T-cell (primary cell): ENCODE measurements around the gene ITGB6. TPM values are rescaled to one million over a fixed set of nuclear protein-coding genes. Genes with fewer than 3 reads are reported as not detected.

Experiments
- ATAC-seq, 4 experiments: fragments of 200-7000 bp in 3 of 4; fragments of 150-1000 bp in 1 of 4; cut with Tn5 transposase; replicated peaks in 1 of 4; 1 replicate in 3 of 4; 2 replicates in 1 of 4; pipeline ENCODE4 v1.10.0; 2021; ENCODE audit warnings: moderate library complexity in 3 of 4, mild to moderate bottlenecking in 2 of 4, moderate number of reproducible peaks in 1 of 4
- CTCF ChIA-PET, 2 donors: fragments of 300-600 bp; sonication (Branson Sonifier 250); formaldehyde crosslinking; loops; one replicate each; lab custom pipeline; 2022; ENCODE audit warnings: antibody characterized with exemption in 2 of 2; lab: Charles Lee
- POLR2A ChIA-PET, 2 donors: fragments of 300-600 bp; sonication (Branson Sonifier 250); formaldehyde crosslinking; loops; one replicate each; lab custom pipeline; 2022; ENCODE audit warnings: antibody characterized with exemption in 2 of 2; lab: Charles Lee
- DNase-seq, 35 experiments: peaks; one replicate each; pipeline versions ENCODE4 v3.0.0 to v3.0.0-alpha.2; 2013 to 2023
- H3K27ac ChIP-seq: one replicate; pipeline ENCODE4 v1.5.1; 2013; ENCODE audit warnings: low read length
- H3K27me3 ChIP-seq, 2 experiments: replicated peaks in 1 of 2; 1 replicate in 1 of 2; 2 replicates in 1 of 2; pipeline versions ENCODE4 v1.6.1 to v1.7.0; 2013; ENCODE audit warnings: low read length in 1 of 2, mixed read lengths in 1 of 2; ENCODE audit not compliant: control insufficient read depth in 2 of 2, insufficient read depth in 2 of 2; ENCODE audit errors: extremely low read depth in 1 of 2
- H3K36me3 ChIP-seq, 2 donors: 1 replicate in 1 of 2; 2 replicates in 1 of 2; pipeline versions ENCODE4 v1.6.1 to v1.7.0; 2013; ENCODE audit warnings: low read length in 1 of 2; ENCODE audit not compliant: control insufficient read depth in 2 of 2, insufficient read depth in 1 of 2; ENCODE audit errors: extremely low read depth in 1 of 2
- H3K4me1 ChIP-seq, 2 experiments: 1 replicate in 1 of 2; 2 replicates in 1 of 2; pipeline versions ENCODE4 v1.6.1 to v1.7.0; 2013; ENCODE audit warnings: low read length in 2 of 2, mixed read lengths in 1 of 2; ENCODE audit not compliant: insufficient read depth in 2 of 2, control insufficient read depth in 1 of 2; ENCODE audit errors: extremely low read depth in 1 of 2
- H3K4me3 ChIP-seq, 2 donors: 1 replicate in 1 of 2; 2 replicates in 1 of 2; pipeline versions ENCODE4 v1.5.1 to v1.7.0; 2013; ENCODE audit warnings: mild to moderate bottlenecking in 2 of 2, low read length in 1 of 2, moderate library complexity in 1 of 2; ENCODE audit not compliant: control insufficient read depth in 1 of 2; ENCODE audit errors: extremely low read depth in 1 of 2
- H3K9me3 ChIP-seq: 2 replicates; pipeline ENCODE4 v1.7.0; 2013
- H3K27ac Mint-ChIP-seq, 2 donors: one replicate each; pipeline ENCODE4 v1.8.0; 2020 to 2021; ENCODE audit warnings: mild to moderate bottlenecking in 2 of 2, mixed read lengths in 2 of 2
- H3K27me3 Mint-ChIP-seq, 2 donors: one replicate each; pipeline ENCODE4 v1.8.0; 2021 to 2022; ENCODE audit warnings: mixed read lengths in 2 of 2
- H3K36me3 Mint-ChIP-seq: one replicate; pipeline ENCODE4 v1.8.0; 2021; ENCODE audit warnings: mixed read lengths
- H3K4me1 Mint-ChIP-seq, 3 donors: one replicate each; pipeline ENCODE4 v1.8.0; 2020 to 2022; ENCODE audit warnings: mixed read lengths in 3 of 3, mild to moderate bottlenecking in 1 of 3
- H3K4me3 Mint-ChIP-seq, 3 donors: one replicate each; pipeline ENCODE4 v1.8.0; 2020 to 2022; ENCODE audit warnings: mild to moderate bottlenecking in 3 of 3, mixed read lengths in 3 of 3, moderate library complexity in 3 of 3
- H3K9me3 Mint-ChIP-seq, 3 donors: one replicate each; pipeline ENCODE4 v1.8.0; 2020 to 2022; ENCODE audit warnings: mixed read lengths in 3 of 3
- WGBS: methylation state at CpG from one replicate; pipeline ENCODE4 v1.1.5; 2013; ENCODE audit warnings: missing lambda C conversion rate; ENCODE audit not compliant: insufficient coverage; 5-methylcytosine and 5-hydroxymethylcytosine counted together
- total RNA-seq, 35 experiments: library from RNA in 6 of 35; stranded (reverse) in 6 of 35; fragments of 120-200 nt in 1 of 35; gene quantifications; one replicate each; pipeline versions ENCODE4 v1.2.1 to v1.2.4 and lab custom pipeline; 2013 to 2026

Gene ITGB6
- total RNA-seq, 5 donors from 2014 or later (not counting 1 experiment from before 2014, with no cell fraction given): 0.09 to 0.38 TPM; not detected in 3

GRCh38 chr2:160213511-160213910, 13.4 kb upstream of the ITGB6 start:
- DNase-seq: no peak
- CTCF ChIA-PET: no interaction called here
- WGBS: 97% methylated on average over 6 of the region's 10 CpGs
- Histone ChIP-seq H3K36me3 (no peaks in the 10 kb centered on the region), H3K4me3 (no peak overlapping the region), H3K27ac (no peak overlapping the region), H3K9me3 (no peaks in the 10 kb centered on the region), H3K27me3 (peaks cover 0 to 5% of the 10 kb centered on the region in 2 experiments), H3K4me1 (no peaks in the 10 kb centered on the region)
- no peaks in the 10 kb centered on the region for H3K9me3 Mint-ChIP-seq
- H3K27me3 Mint-ChIP-seq: peaks cover 10 to 13% of the 10 kb centered on the region in 2 donors
- POLR2A ChIA-PET: no interaction called here
- no peak for ATAC-seq
- H3K4me3 Mint-ChIP-seq: no peak overlapping the region
- H3K36me3 Mint-ChIP-seq: no peaks in the 10 kb centered on the region
- H3K4me1 Mint-ChIP-seq: peaks cover 6 to 8% (median 8%) of the 10 kb centered on the region in 3 donors
- no peak overlapping the region for H3K27ac Mint-ChIP-seq

GRCh38 chr2:160210599-160211138, 10.6 kb upstream of the ITGB6 start:
- 89% methylated on average over 1 of the region's 11 CpGs for WGBS
- Histone ChIP-seq H3K27me3 (peaks cover 0 to 5% of the 10 kb centered on the region in 2 experiments), H3K27ac (no peak overlapping the region), H3K4me3 (no peak overlapping the region), H3K4me1 (peaks cover 0 to 4% of the 10 kb centered on the region in 2 experiments), H3K9me3 (no peaks in the 10 kb centered on the region), H3K36me3 (no peaks in the 10 kb centered on the region)
- no peak overlapping the region for H3K27ac Mint-ChIP-seq
- ATAC-seq: peak; percentile 71 to 92 (median 88)
- peaks cover 13 to 17% (median 14%) of the 10 kb centered on the region in 3 donors for H3K4me1 Mint-ChIP-seq
- no peak overlapping the region for H3K4me3 Mint-ChIP-seq
- ChIA-PET CTCF (interaction anchor here (0.6 to 3.5 kb wide), 8 partner anchors 16 to 1097 kb away, joined by 3 to 15 read pairs (median 6); no protein-coding TSS in a partner anchor), POLR2A (no interaction called here)
- H3K27me3 Mint-ChIP-seq: peaks cover 7 to 10% of the 10 kb centered on the region in 2 donors
- H3K9me3 Mint-ChIP-seq: peaks cover 0 to 4% (median 3%) of the 10 kb centered on the region in 3 donors
- no peaks in the 10 kb centered on the region for H3K36me3 Mint-ChIP-seq
- peak; percentile 33 to 78 (median 64) for DNase-seq

- Histone ChIP-seq H3K9me3 (no peaks in the 10 kb centered on the region), H3K4me3 (no peak overlapping the region), H3K27me3 (peaks cover 0 to 5% of the 10 kb centered on the region in 2 experiments), H3K36me3 (no peaks in the 10 kb centered on the region), H3K27ac (no peak overlapping the region), H3K4me1 (peaks cover 0 to 8% of the 10 kb centered on the region in 2 experiments)
- Mint-ChIP-seq H3K27me3 (peaks cover 0 to 5% of the 10 kb centered on the region in 2 donors), H3K4me3 (no peak overlapping the region), H3K9me3 (peaks cover 0 to 4% (median 3%) of the 10 kb centered on the region in 3 donors), H3K27ac (no peak overlapping the region), H3K4me1 (peaks cover 13 to 17% (median 14%) of the 10 kb centered on the region in 3 donors), H3K36me3 (no peaks in the 10 kb centered on the region)
- 100% methylated on average over 1 of the region's 1 CpG for WGBS
- ChIA-PET CTCF (interaction anchor here (0.6 to 3.5 kb wide), 6 partner anchors 15 to 113 kb away, joined by 3 to 15 read pairs (median 3); no protein-coding TSS in a partner anchor), POLR2A (no interaction called here)
- DNase-seq (no peak), ATAC-seq (no peak)
Observed at GRCh38 chr2:160209516-160209856, 9.4 kb upstream of the ITGB6 start.

- H3K27ac ChIP-seq: no peak overlapping the region
- Mint-ChIP-seq H3K9me3 (peaks cover 0 to 4% (median 3%) of the 10 kb centered on the region in 3 donors), H3K27ac (no peak overlapping the region), H3K4me3 (no peak overlapping the region), H3K36me3 (no peaks in the 10 kb centered on the region), H3K27me3 (peaks cover 0 to 4% of the 10 kb centered on the region in 2 donors), H3K4me1 (peaks cover 13 to 17% (median 14%) of the 10 kb centered on the region in 3 donors)
- DNase-seq (no peak), ATAC-seq (no peak)
- H3K4me1 ChIP-seq: peaks cover 0 to 8% of the 10 kb centered on the region in 2 experiments
- peaks cover 0 to 5% of the 10 kb centered on the region in 2 experiments for H3K27me3 ChIP-seq
- no peak overlapping the region for H3K4me3 ChIP-seq
- WGBS: 97% methylated on average over 10 of the region's 11 CpGs
- POLR2A ChIA-PET: no interaction called here
- H3K36me3 ChIP-seq: no peaks in the 10 kb centered on the region
- no peaks in the 10 kb centered on the region for H3K9me3 ChIP-seq
- CTCF ChIA-PET: interaction anchor here (0.6 to 3.5 kb wide), 9 partner anchors 14 to 712 kb away, joined by 3 to 15 read pairs (median 3); no protein-coding TSS in a partner anchor
Observed at GRCh38 chr2:160208655-160209515, 8.8 kb upstream of the ITGB6 start.

GRCh38 chr2:160207804-160208654, 8.0 kb upstream of the ITGB6 start:
- POLR2A ChIA-PET: no interaction called here
- CTCF ChIA-PET: interaction anchor here (0.6 to 3.5 kb wide), 4 partner anchors 29 to 98 kb away, joined by 3 to 15 read pairs (median 3); no protein-coding TSS in a partner anchor

More at GRCh38 chr2:160207804-160208654, 8.0 kb upstream of the ITGB6 start:
- DNase-seq: no peak
- Mint-ChIP-seq H3K9me3 (peaks cover 0 to 4% (median 3%) of the 10 kb centered on the region in 3 donors), H3K36me3 (no peaks in the 10 kb centered on the region), H3K4me1 (peaks cover 13 to 17% (median 14%) of the 10 kb centered on the region in 3 donors), H3K27me3 (peaks cover 0 to 2% of the 10 kb centered on the region in 2 donors), H3K4me3 (no peak overlapping the region), H3K27ac (peak overlapping the region in 1 of 2 donors; percentile 2)
- no peaks in the 10 kb centered on the region for H3K27me3 ChIP-seq
- no peak for ATAC-seq
- peaks cover 0 to 8% of the 10 kb centered on the region in 2 experiments for H3K4me1 ChIP-seq
- H3K9me3 ChIP-seq: no peaks in the 10 kb centered on the region
- no peaks in the 10 kb centered on the region for H3K36me3 ChIP-seq
- 68% methylated on average over 7 of the region's 12 CpGs for WGBS
- H3K27ac ChIP-seq: no peak overlapping the region
- H3K4me3 ChIP-seq: no peak overlapping the region
